ENCODE measurements around the gene CDHR1.
A peak's percentile ranks its signal among the peaks of the same experiment; 100 is the strongest.

CDHR1 gene

DNA sequence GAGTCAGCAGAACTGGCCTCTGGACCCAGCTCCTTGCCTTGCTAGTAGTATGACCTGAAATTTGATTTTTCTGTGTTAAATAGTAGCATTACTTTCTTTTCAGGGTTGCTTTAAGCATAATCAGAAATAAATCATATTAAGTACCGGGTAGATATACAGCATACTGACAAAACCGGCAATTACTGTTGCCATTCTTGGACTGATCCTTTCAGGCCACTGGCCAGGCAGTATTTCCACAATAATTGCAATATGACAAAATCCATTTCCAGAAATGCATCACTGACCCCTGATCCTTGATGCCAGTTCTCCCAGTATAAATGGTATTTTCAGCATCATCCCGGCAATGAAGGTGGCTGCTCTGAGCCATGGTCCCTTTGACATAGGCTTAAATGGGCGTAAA is 40.1 kb downstream of the CDHR1 start:
- DNase-seq: no peak

GRCh38 chr10:84235096-84235495 is 40.8 kb downstream of the CDHR1 start:
- DNase-seq: no peak

- DNase-seq: no peak
Measured at GRCh38 chr10:84236807-84237198, 42.5 kb downstream of the CDHR1 start.

- DNase-seq: no peak
Measured at GRCh38 chr10:84237199-84238051, 43.1 kb downstream of the CDHR1 start.

DNA sequence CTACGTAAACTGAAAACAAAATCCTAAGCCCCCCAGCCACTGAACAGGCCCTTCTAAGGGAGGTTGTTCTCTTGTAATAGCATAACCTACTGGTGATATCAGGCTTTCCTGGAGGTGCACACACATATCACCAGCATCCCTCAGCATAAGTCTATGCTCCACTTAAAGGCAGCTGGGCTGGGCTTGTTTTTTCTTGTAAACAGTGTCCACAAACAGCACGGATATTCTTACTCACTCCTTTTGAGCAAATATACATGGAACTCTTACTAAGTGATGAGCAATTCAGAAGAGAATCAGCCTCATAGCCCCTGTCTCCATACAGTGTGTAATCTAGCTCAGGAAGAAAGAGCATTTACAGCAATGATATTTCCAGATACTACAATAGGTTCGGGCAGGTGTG is 44.6 kb downstream of the CDHR1 start:
- no peak for DNase-seq

DNA sequence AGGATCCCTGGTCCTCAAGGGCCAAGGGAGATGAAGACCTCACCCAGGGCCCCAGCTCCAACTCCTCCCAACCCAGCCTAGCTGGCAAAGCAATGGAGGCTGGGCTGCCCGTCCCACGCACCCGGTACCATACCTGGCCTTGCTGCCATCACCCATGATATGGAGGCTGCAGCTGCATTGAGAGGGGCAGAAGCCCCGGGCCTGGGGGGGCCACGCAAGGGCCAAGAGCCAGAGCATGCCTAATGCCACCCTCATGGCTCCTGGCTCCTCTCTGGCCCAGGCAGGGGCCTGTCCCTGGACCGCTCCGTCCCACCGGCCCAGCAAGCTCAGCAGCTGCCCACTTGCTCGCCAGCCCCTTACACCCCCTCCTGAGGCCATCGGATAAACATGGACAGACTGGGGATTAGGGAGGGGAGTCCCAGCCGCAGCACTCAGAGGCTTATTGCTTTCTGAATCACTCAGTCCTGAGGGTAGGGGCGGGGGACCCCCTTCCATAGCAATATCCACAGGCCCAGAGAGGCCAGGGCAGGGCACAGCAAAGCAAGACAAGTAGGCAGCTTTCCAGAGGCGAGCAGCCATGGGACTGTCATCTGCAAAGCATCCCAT is 47.0 kb downstream of the CDHR1 start, which contains the start of gene LRIT1:
Gene LRIT1, minus strand, starts transcription at position 362 of the 606 bp plus-strand sequence. Its CDS starts 107 bp downstream, at position 255.
- no peak for DNase-seq

- DNase-seq: no peak
Measured at GRCh38 chr10:84243759-84244158, 49.4 kb downstream of the CDHR1 start.

DNA sequence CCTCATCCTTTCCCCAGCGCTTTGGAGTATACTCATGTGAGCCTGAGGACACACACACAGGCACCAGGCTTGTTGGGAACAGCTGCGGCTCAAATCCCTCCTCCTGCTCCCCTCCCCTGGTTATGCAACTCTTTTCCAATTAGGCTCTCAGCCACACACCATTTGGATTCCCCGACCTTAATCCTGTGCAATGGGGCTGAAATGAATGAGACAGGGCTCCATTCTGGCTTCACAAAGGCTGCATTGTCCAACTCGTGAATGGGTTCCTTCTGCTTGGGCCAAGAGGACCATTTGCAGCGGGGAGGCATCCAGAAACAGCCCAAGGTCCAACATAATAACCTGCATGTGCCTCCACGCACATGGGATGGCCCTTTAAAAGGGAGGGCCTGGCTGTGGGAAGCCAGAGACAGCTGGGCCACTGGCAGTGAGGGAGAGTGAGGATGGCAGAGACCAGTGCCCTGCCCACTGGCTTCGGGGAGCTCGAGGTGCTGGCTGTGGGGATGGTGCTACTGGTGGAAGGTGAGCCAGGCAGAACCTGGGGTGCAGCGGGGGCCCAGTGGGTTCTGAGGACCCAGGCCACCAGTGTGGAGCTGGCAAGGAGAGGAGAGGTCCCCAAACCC is 50.4 kb downstream of the CDHR1 start, which contains the start of gene RGR:
Gene RGR, plus strand, starts transcription at position 403 of the 620 bp plus-strand sequence. Its CDS starts 38 bp downstream, at position 441.
- DNase-seq: no peak

DNA sequence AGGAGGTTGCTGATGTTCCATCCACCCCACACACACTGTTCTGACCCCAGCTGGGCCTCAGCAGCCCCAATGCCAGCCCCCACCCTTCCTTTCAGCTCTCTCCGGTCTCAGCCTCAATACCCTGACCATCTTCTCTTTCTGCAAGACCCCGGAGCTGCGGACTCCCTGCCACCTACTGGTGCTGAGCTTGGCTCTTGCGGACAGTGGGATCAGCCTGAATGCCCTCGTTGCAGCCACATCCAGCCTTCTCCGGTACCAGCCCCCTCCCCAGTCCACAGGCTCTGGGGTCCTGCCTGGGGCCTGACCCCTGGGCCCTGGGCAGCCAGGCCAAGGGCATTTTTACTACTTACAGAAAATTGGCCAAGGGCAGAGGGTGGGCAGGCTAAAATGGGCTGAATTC is 53.2 kb downstream of the CDHR1 start:
- DNase-seq: no peak

GRCh38 chr10:84248794-84249193 is 54.5 kb downstream of the CDHR1 start:
- no peak for DNase-seq

GRCh38 chr10:84254552-84255478 is 60.5 kb downstream of the CDHR1 start:
- no peak for DNase-seq

GRCh38 chr10:84256510-84257342 is 62.4 kb downstream of the CDHR1 start:
- peak; percentile 10 to 11 for DNase-seq

- DNase-seq: no peak
Measured at GRCh38 chr10:84257343-84258020, 63.1 kb downstream of the CDHR1 start.

DNA sequence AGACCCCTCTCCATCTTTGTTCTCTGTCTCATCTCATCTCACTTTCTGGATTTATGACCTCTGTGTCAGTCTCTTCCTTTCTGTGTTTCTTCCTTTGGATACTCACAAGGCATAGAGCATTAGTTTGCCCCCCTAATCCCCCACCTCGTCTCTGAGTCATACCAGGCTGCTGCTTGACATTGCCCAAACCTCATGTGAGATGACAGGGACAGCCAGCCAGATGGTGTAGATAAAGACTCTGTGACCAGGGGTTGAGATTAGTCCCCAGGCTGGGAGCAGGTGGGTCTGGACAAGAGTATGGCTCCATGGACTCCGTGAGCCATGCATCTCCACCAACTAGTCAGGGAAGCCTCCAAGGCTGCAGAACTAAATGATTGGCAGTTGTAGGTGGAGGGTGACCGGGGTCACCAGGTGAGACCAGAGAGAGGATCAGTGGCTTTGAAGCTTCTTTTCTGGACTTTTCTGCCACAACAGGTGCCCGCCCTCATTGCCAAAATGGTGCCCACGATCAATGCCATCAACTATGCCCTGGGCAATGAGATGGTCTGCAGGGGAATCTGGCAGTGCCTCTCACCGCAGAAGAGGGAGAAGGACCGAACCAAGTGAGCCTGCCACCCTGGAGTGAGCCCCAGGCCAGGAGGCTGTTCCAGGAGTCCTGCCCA is 63.8 kb downstream of the CDHR1 start:
- DNase-seq: no peak

DNA sequence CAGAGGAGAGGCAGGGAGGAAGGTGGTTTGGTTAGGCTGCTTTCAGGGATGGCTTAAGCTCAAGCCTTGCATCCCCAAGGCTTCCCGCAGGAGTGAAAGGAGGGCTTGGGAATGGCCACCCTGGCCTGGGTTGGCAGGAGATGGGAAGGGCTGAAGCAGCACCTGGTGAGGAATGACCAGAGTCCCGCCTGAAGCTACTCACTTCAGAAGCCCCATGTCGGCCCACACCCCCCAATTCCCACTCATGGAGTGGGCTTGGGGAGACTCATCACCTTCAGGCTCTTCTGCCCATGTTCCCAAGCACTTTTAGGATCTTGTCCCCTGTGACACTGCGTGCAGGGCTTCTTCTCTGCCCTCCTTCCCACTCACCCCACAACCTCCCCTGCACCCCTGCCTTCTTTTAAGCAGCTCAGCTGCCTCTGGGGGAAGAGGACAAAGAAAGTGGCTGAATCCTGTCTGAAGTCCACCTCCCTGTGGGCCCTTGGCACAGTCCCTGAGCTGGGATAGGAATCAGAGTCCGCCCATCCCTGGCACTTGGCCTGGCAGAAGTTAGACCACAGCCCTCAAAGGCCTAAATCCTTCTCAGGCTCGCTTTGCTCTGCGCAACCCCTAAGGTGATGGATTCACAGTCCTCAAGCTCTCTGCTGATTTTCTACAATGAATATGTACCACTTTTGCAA is 67.0 kb downstream of the CDHR1 start:
- DNase-seq: no peak

DNA sequence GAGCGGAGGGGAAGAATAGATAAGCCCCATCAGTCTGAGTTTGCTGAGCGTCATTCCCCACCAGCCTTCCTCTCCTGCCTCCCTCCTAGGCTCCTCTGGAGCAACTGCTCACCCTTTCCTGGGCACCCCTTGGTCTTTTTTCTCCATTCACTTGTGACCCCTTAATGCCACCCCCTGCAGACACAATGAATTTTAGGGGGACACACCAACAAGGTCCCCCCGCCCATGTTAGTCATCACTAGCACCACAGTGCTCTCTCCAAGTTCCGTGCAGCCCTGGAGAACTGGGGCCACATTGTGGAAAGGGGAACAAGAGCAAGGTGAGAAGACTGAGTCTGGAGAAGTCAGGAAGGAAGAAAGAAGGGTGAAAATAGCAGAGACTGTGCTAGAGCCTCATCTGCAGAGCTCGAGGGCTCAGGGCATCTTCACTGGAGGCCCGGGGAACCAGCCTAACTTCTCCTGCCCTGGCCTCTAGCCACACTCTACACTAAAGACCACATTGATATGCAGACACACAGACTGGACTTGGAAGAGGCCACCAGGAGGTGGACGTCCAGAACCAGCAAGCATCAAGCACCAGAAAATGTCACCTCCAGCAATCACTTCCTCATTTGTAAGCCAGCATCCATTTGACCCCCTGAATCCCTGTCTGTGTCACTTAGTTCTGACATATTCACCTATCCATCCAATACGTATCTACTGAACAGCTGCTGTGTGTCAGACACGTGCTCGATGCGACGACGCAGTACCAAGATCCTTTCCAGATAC is 68.0 kb downstream of the CDHR1 start:
- DNase-seq: no peak

DNA sequence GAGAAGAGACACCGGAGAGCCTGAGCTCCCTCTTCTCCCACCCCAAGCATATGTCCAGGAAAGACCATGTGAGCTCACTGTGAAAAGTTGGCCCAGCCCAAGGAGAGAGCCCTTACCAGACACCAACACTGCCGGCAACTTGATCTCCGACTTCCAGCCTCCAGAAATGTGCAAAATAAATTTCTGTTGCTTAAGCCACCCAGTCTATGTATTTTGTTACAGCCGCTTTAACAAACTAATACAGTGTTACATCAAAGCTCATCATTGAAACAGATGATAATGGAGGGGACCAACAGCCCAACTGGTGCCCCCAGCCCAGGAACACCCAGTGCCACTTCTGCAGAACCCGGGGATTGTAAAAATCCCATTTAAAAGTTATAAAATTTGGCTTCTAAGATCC is 69.4 kb downstream of the CDHR1 start:
- no peak for DNase-seq

DNA sequence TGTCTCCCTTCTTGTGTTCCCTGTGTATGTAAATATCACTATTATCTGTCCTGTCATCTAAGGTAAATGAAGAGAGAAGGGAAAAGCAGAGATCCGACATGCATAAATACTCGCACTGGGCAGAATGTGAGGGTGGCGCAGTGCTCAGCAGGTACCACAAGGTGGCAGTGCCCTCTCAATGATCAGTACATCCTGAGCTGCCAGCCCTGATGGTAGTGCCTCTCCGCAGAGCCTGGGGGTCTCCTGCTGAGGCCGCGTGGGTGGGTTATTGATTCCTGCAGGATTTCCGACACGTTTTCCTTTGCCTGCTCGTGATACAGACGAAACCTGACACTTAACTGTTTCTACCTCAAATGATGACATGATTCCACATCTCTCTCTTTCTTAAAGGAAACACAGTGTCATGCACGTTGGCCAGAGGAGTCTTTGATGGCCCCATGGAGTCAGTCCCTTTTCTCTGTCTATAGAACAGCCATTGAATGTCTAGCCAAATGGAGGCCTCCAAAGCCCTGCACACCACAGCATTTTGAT is 70.3 kb downstream of the CDHR1 start:
- DNase-seq: peak; percentile 63 to 67

- DNase-seq: no peak
Measured at GRCh38 chr10:84265418-84265817, 71.1 kb downstream of the CDHR1 start.

Data from CD4-positive, alpha-beta T cell treated with Interleukin-1 beta for 1 hour (primary cell).